Measurements from ENCODE around the gene IL22RA2.

The IL22RA2 gene

DNA sequence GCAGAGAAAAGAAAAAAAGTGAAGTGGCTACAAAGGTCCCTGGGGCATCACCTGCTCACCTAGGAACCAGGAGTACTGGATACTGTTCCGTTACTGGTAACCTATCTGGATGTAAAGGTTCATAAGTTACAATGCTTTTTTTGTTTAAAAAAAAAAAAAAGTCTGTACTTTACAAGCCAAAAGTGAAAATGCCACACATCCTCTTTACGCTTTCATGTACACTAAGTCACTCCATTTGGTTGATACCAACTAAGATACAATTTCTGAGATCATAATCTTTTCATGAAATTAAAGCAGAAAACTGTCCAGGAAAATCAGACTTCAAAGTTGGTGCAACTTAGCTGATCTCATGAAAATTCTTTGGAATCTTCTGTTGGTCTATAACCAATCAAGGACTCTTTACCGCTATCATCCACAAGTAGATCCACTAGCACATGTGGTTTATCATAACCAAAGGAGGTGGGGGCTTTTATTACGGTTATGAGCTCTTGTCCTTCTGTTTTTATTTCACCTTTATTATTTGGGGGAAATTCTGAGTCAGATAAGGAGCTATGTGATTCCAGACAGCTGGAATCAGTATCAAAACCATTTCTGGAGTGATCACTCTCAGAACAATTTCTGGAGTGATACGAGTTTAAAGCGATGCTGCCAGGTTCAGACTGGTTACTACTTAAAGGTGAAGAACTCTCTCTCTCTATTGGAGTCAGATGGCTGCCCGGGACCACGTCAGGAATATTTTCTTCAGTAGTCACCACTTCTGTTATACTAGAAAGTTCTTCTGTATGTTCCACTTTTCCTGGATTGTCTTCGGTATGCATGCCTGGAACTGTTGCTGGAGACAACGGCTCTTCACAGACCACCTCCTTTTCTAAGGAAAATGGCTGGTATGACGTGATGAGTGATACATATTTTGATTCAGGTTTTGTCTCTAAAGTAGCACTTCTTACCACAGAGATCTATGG is 24.5 kb upstream of the IL22RA2 start:
- DNase-seq (no peak), ATAC-seq (no peak)

DNA sequence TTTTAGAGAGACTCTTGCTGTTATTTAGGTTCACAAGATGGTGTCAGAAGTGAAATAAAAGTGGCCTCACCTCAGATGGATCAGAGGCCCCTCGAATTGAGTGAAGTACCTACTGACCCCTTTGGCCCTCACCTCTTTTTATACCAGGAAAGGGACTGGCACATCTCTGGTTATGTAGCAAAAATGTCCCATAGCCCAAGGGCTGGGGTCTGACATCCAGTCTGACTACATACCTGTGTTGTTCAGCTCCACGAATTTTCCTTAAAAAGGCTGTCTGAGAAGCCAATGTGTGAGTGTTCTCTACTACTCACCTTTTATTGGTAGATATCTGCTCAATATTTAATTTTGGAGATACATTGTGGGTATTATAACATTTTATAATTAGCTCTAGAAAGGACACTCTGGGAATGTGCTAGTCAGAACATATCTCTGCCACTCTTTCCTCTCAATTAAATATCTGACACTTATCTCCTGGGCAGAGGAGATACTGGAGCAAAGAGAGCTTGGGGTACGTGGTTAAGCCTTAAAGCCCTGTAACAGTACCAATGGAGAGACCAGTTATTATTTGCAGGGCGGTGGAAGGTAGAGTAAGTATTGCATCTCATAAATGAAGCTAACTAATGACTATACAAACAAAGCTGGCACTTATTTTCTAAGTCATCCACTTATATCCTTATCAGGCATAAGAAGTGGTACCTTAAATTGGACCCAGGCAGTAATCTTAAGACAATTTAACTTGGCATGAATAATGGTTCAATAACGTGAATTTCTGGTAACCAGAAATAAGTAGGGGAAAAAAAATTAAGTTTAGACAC is 20.0 kb upstream of the IL22RA2 start:
- DNase-seq, result no peak
- no peak for ATAC-seq

DNA sequence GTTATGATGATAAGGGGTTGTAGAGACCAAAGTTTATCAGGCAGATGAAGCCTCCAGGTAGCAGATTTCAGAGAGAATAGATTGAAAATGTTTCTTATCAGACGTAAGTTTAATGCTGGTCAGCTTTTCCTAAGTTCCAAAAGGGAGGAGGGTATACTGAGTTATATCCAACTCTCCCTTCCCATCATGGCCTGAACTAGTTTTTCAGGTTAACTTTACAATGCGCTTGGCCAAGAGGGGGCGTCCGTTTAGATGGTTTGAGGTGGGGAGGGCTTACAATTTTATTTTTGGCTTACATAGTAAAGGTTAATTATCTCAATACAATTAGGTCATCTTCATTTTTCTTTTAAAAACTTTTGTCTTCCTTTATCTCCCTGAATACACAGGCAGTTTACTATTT is 19.4 kb upstream of the IL22RA2 start:
- no peak for DNase-seq
- no peak for ATAC-seq

DNA sequence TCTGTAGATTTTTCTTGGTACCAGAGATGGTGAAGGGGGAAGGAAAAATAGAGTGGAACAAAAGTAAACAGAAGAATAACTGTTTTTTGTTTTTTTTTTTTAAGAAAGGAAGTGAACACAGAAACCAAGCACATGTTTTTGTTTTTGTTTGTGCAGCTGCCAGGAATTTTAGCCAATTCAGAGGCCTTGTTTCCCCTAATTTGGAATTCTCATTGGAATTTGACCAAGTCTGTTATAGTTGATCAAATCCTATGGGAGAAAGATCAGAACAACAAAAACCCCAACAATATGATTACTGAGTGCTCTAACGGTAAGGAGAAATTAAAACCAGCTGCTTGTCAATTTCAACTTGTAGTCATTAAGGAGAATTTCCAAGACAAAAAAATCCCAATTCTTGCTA is 18.2 kb upstream of the IL22RA2 start:
- ATAC-seq, result no peak
- DNase-seq, result no peak

DNA sequence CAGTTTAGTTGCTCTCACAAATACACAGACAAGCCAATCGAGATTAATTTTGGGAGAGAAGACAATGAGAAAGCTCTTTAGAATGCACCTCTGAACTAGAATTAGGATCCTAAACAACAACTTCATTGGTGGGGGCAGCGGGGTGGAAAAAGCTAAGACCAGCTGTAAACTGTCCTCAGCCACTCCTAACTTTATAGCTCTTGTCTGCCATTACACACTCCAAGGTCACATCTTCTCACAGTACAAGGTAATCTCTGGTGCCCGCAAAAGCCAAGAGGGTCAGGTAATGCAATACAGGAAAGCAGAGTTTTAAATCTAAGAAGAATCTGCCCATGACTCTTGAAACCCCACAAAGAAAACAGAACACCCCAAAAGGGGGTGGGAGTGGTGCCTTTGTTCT is 17.8 kb upstream of the IL22RA2 start:
- no peak for DNase-seq

DNA sequence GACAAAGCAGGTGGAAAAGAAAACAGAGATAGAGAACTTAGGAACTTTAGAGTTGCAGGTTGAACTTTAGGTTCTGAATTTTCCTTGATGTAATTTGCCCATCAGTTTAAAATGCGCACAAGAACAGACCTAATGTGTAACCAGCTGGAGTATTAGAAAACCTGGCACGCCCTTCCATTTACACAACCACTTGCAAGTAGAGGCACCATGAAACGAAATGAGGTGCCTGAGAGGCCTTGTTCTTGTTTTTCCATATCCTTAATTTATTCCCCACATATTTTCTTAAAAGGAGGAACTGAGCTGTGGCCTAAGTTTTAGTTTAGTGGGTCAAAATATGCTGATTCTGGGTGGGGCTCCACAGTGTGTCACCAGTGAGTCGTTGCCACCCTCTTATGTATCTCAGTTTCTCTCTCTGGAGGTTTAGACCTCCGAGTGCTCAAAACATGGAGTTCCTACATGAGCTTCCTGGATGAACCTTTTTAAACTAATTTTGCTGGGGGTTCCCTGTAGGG is 17.2 kb upstream of the IL22RA2 start:
- DNase-seq (no peak), ATAC-seq (no peak)

More for the DNA sequence above, 17.8 kb upstream of the IL22RA2 start:
- no peak for ATAC-seq

DNA sequence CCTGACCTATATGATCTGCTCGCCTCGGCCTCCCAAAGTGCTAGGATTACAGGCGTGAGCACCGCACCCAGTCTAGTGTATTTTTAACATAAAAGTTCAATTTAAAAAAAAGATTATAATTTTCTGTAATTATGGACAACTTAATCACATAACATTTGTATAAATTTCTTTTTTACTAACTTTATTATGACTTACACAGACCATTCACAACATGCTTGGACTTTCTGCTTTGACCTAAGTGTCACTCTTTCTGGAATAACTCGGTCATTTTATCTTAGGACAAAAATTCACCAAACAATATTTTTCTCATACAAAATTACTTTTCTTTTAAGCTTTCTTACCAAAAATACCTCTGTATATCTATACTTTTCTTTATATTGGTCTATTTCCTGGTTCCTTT is 15.4 kb upstream of the IL22RA2 start:
- DNase-seq, result no peak
- ATAC-seq, result no peak

DNA sequence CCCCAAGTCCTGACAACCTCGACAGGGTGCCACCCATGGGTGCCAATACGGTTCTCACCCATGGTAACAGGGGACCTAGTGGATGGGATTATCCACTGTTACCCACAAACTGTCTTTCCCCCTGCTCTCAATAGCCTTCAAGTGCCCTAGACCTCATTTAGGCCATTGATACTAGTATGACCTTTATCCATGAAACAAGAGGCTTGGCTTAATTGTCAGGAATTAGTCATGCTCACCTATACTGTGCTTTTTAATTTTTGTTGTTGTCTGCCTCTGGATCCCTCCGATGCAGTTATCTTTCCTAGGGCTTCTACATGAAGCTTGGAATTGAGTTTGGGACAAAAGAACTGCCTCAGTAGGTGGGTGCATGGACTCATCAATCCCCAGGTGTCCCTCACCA is 11.8 kb upstream of the IL22RA2 start:
- DNase-seq (no peak), ATAC-seq (no peak)

DNA sequence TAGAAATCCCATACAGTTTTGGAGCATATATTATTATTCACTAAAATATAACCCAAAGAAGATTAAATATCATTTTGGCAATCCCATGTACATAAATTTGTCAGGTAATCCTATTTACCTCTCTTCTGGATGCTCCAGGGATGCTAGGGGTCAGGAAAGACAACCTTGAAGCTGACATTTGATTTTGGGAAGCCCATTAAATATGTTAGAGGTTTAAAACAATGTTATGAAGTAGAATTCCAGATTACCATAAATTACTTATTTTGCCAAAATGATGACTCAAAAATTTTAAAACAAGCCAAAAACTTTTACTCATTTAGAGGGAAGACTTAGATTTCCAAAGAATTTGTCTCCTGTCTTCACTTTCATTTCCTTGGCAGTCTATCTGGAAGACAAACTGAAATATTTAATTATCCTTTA is 9.2 kb upstream of the IL22RA2 start:
- ATAC-seq (no peak), DNase-seq (no peak)

DNA sequence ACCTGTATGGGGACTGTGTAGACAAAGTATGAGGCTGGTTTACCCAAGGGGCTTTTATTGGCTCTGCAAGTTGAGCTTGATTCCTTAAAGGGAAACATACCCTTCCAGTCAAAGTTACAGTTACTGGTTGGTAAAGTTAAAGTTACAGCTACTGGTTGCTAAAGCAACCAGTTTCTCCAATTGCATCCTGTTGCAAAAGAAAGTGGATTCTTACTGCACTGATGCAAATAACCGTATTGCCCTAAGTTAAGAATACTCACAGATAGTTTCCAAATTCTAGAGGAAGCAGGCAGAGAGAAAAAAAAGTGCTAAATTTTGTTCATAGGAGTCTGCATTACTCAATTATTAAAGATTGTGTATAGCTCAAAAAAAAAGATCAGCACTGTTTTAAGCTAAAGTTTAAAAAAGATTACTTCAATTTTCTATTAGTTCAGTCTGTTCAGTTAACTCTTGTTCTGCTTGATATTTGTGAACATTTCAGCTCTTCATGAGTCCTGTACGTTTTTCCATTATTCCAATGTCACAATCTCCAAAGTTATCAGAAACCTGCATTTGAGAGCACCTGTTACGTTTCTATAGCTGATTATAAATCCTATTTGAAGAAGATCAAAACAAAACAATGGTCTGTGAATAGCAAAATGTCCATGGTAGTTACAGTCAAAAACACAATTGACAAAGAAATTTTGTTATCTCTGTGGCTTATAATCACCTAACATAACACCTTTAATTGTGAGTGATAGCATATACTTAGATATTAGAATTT is 8.6 kb upstream of the IL22RA2 start:
- ATAC-seq (no peak), DNase-seq (no peak)

DNA sequence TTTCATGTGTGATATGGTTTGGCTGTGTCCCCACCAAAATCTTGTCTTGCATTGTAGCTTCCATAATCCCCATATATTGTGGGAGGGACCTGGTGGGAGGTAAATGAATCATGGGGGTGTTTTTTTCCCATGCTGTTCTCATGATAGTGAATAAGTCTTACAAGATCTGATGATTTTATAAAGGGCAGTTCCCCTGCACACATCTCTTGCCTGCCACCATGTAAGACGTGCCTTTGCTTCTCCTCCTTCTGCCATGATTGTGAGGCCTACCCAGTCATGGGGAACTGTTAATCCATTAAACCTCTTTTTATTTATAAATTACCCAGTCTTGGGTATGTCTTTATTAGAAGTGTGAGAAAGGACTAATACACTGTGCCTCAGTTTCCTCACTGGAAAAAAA is 4.2 kb upstream of the IL22RA2 start:
- no peak for ATAC-seq
- no peak for DNase-seq

DNA sequence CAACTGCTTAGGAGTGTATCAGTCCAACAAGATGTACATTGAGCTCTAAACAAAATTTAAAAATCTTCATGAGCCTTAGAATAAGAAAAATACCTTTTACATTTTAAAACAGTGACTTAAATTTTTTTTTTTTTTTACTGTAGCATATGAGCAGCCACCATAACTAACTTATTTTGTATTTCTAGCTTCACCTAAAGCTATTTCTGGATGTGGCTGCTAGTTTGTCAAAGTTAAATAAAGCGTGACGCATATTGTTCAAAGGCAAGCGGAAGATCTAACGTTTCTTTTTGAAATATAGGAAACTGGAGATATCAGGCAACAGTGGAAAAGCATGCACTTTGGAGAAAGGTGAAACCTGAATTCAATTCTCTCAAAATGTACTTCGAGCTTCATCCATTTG is 3.3 kb upstream of the IL22RA2 start:
- DNase-seq, result no peak
- ATAC-seq, result no peak

DNA sequence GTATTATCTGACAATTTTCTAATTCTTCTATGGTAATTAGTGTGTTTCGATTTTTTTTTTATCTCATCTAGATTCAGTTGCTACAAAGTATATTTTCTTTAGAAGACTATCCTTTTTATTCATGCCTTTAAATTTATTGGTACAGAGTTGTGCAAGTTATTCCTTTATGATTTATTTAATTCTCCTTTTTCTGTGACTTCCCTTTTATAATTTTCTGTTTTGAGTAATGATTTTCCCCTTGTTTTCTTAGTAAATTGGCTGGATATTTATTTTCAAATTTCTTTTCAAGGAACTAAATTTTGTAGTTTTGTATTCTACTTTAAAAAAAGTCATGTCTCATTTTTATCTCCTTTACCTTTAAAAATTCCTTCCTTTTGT is 2.4 kb upstream of the IL22RA2 start:
- ATAC-seq (no peak), DNase-seq (no peak)

DNA sequence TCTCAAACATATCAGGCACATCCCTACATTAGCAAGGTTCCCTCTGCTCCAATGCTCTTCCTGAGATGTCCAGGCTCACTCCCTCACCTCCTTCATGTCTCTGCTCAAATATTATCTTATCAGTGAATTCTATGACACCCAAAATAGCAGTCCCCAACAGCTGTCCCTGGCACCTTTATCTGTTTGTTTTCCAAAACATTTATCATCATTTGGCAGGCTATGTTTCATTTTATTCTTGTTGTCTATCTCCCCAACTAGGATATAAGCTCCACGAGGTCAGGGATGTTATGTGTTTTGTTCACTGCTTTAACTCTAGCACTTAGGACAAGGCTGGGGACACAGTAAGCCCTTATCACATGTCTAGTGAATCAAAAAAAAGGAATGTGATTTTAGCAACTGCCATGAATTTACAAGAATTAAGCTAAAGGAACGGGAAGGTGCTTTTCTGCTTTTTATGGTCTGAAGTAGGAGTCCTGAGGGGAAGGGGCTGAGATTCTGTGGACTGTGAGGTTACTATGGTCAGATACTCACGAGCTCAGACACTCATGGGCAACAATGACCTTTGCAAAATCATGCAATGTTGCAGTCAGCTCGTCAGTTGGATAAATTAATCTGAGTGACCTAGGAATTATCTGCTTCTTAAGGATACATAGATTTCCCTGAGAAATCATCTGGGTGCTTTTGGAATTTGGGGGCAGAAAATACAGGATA is 1.9 kb upstream of the IL22RA2 start:
- no peak for ATAC-seq
- DNase-seq, result no peak

DNA sequence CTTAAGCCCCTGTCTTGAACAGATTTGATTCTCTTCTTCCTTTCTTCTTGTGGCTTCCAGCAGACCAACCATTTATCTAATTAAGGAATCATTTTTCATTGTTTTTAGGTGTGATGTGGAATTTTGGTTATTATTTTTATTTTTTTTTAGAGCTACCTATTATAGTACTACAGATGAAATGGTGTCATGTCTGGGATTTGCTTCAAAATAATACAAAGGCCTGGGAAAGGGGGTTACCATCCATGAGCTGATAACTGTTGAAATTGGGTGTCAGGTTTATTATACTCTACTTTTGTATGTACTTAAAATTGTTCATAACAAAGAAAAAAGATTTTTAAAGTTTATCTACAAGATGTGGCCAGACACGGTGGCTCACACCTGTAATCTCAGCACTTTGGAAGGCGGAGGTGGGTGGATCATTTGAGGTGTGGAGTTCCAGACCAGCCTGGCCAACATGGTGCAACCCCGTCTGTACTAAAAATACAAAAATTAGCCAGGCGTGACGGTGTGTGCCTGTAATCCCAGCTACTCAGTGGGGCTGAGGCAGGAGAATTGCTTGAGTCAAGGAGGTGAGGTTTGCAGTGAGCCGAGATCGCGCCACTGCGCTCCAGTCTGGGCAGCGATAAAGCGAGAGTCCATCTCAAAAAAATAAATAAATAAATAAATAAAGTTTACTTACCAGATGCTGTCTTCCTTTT is 561 bp downstream of the IL22RA2 start:
- no peak for ATAC-seq

DNA sequence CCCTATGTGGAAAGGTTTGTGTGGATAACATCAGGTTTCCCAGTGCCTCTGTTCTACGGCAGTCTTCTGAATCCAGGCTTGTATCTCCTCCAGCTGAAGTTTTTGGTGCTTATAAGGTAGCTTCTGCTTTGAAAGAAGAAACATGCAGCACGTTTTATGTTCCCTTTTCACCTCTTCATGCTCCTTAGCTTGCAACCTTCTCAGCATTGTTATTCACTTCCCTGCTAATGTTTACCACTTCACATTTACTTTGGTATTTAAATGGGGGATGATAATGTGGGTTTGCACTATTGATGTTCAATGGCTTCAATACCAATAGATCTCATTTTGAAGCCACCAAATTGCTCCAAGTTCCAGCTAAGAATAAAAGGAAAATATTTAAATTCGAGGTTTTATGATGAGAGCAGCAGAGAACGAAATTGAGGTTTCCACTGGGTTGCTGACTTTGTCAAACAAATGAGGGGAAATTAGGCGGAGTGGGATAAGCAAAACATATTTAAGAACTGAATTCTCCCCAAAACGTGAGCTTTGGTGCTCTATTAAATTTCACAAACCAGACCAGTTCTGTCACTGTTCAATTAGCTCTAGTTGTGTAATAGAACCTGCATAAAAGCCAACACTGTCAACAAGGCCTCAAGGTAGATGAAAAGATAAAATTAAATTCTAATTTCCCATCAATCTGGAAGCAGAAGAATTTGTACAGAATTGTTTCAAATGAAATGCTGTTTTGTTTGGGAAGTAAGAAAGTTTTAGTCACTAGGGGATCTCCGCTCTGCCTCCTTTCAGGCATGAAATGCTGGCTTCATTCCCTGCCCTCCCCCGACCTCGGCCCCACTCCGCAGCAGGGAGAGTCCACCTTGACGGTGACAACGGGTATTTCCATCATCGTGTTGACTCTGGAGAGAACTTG is 1.4 kb downstream of the IL22RA2 start:
- no peak for ATAC-seq
- DNase-seq, result no peak

More for the DNA sequence above, 561 bp downstream of the IL22RA2 start:
- no peak for DNase-seq

DNA sequence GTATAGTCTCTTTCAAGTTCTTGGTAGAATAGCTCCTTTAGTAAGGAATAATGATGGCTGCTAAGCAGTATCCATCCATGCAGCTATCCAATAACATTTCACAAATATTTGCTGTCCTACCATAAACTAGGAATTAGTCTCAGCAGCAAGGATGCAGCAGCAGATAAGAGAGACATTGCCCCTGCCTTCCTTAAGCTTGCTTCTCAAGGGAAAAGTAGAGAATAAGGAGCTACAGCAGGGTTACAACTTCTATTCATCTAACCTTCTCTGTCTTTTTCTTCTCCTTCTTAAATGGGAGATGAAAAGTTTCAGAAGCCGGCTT is 2.4 kb downstream of the IL22RA2 start:
- ATAC-seq (no peak), DNase-seq (no peak)

DNA sequence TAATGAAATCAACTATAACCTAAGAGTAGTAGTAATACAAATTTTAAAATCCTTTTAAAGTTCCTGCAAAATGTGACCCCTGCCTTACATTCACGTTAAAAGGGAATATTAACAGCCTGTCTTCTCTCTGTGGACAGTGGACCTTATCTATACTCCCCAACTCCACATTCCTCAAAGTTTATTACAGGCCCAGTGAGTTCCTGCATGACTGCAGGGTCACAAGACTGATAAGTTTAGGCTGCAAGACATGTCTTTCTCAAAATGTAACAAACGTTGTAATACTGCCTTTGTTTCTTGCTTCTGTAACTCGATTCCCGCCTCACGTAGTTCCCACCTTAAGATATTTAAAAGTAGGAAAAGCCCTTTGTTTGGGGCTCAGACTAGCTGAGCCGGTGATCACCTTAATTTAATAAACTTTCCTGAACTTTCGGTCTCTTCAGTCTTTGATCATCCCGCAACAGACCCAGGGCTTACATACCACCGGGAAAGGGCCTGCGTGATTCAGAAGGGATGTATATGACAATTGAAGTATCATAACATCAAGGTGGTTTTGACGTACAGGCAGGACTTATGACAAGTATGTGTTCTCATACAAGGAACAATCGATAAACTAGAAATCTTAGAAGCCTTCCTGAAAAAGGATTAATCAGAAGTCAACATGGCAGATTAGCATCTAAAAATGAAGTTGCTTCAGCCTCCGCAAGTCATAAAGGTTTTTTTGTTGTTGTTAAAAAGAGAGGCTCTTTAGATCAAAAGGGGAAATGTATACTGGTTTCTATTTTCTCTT is 3.0 kb downstream of the IL22RA2 start:
- DNase-seq (no peak), ATAC-seq (no peak)

DNA sequence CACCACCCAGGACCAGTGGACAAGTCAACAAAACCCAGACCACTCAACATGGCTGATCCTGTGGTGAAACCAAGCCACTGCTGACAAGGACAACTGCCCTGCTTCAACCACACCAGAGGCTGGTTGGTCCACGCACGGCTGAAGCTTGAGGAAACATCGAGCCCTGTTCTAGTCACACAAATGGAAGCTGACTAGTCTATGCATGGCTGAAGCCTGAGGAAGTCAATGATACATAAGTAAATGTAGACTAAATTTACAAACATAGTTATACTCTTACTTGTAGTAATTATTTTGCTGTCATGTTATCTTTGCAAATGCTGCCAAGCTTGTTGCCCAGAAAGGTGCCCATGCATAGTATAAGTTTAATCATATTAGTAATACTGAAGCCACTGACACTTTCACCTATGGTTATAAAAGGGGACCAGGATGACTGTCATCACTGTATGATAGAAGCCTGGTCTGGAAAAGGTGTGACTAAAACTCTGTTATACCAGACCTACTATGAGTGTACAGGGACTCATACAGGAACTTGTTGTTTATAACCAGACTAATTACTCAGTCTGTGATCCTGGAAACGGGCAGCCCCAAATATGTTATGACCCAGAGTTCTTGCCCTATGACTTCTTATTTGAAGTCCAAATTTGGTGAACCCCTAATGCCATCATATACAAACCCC is 5.6 kb downstream of the IL22RA2 start:
- ATAC-seq (peak; percentile 62), DNase-seq (no peak)
